SH-SY5Y (cell line): Measurements from ENCODE around the gene TOR1B.

Source experiments
- GATA2 ChIP-seq: IDR thresholded peaks from 2 replicates; pipeline ENCODE4 v1.6.1; 2011; ENCODE audit warnings: mild to moderate bottlenecking, low read depth, low read length
- GATA3 ChIP-seq: IDR thresholded peaks from 2 replicates; pipeline ENCODE4 v1.6.1; 2011; ENCODE audit warnings: low read depth, mild to moderate bottlenecking, low read length, moderate library complexity

DNA sequence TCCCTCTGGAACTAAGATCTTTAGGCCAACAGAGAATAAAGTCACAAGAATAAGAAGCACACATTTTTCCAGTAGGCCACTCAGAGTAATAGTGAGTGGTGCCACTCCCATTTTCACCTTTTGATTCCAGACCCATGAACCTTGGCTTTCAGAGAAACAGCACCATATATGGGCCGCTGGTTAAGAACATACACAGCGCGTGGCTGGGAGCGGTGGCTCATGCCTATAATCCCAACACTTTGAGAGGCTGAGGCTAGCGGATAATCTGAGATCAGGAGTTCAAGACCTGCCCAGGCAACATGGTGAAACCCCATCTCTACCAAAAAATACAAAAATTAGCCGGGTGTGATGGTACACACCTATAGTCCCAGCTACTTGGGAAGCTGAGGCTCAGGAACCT lies 34.5 kb upstream of the TOR1B start:
- TF ChIP-seq GATA2 (no peak), GATA3 (no peak)
